Right ventricle myocardium superior (tissue), 1 donor: ENCODE measurements around the gene DNAL4. TPM values are rescaled to one million over a fixed set of nuclear protein-coding genes. Genes with fewer than 3 reads are reported as not detected.

Experiments used
- ATAC-seq: fragments of 200-7000 bp; cut with Tn5 transposase; one replicate; pipeline ENCODE4 v1.9.1; 2020; ENCODE audit warnings: mild to moderate bottlenecking; ENCODE audit not compliant: poor library complexity
- DNase-seq: peaks from one replicate; pipeline ENCODE4 v3.0.0-alpha.2; 2020
- intact Hi-C: fragments of 100-400 bp; cut with DNase I; formaldehyde crosslinking; loops from one replicate; pipeline ENCODE4 v1.11.2; 2022
- total RNA-seq: library from RNA; stranded (reverse); fragmentation: NEBNext Ultra II Directional; extraction: Animal tissue kit (Norgen Biotek cat#: 25700); gene quantifications from one replicate; pipeline ENCODE4 v1.2.1, GENCODE V29; 2021
- donor health status: DM: no; HTN: yes; CAD: no; lungs with severe emphysema.

The DNAL4 gene
- total RNA-seq, 1 donor from 2014 or later, result 12.2 TPM

GRCh38 chr22:38751066-38751421 lies 42.9 kb downstream of the DNAL4 start:
- ATAC-seq (no peak), DNase-seq (no peak)
- intact Hi-C loops, result no loop called here

GRCh38 chr22:38750638-38751037 lies 43.3 kb downstream of the DNAL4 start:
- DNase-seq (no peak), ATAC-seq (no peak)
- intact Hi-C loops, result no loop called here

GRCh38 chr22:38750104-38750503 lies 43.8 kb downstream of the DNAL4 start:
- DNase-seq, result no peak
- ATAC-seq, result no peak
- intact Hi-C loops, result no loop called here

GRCh38 chr22:38748487-38749136 lies 45.3 kb downstream of the DNAL4 start:
- intact Hi-C loops, result no loop called here
- ATAC-seq, result no peak
- no peak for DNase-seq

- intact Hi-C loops, result no loop called here
- ATAC-seq (no peak), DNase-seq (no peak)
These were observed 48.1 kb downstream of the DNAL4 start for GRCh38 chr22:38745676-38746460.

- ATAC-seq, result no peak
- intact Hi-C loops, result no loop called here
- DNase-seq, result no peak
These were observed 49.0 kb downstream of the DNAL4 start for GRCh38 chr22:38744981-38745380.

- DNase-seq (no peak), ATAC-seq (no peak)
- intact Hi-C loops, result no loop called here
These were observed 51.6 kb downstream of the DNAL4 start for GRCh38 chr22:38742176-38742942.

- DNase-seq, result no peak
- intact Hi-C loops, result no loop called here
- ATAC-seq, result no peak
These were observed 52.4 kb downstream of the DNAL4 start for GRCh38 chr22:38741576-38741975.

- intact Hi-C loops, result no loop called here
- no peak for ATAC-seq
- no peak for DNase-seq
These were observed 52.8 kb downstream of the DNAL4 start for GRCh38 chr22:38741166-38741565.

- DNase-seq (no peak), ATAC-seq (no peak)
- intact Hi-C loops, result no loop called here
These were observed 53.2 kb downstream of the DNAL4 start for GRCh38 chr22:38740754-38741153.

- ATAC-seq (no peak), DNase-seq (no peak)
- intact Hi-C loops, result no loop called here
These were observed 53.7 kb downstream of the DNAL4 start for GRCh38 chr22:38740116-38740723.

- ATAC-seq, result peak; percentile 78
- intact Hi-C loops, result no loop called here
- peak; percentile 76 for DNase-seq
These were observed 54.5 kb downstream of the DNAL4 start for GRCh38 chr22:38739300-38740055.

GRCh38 chr22:38738475-38739070 lies 55.4 kb downstream of the DNAL4 start:
- DNase-seq, result peak; percentile 29
- intact Hi-C loops, result no loop called here
- ATAC-seq, result no peak

- intact Hi-C loops, result no loop called here
- no peak for ATAC-seq
- DNase-seq, result peak; percentile 20
These were observed 56.5 kb downstream of the DNAL4 start for GRCh38 chr22:38737302-38738060.

GRCh38 chr22:38736257-38736570 lies 57.7 kb downstream of the DNAL4 start:
- ATAC-seq (no peak), DNase-seq (peak; percentile 28)
- intact Hi-C loops, result no loop called here

GRCh38 chr22:38735465-38736256 lies 58.3 kb downstream of the DNAL4 start:
- ATAC-seq, result no peak
- intact Hi-C loops, result no loop called here
- peak; percentile 35 for DNase-seq

GRCh38 chr22:38735126-38735464 lies 58.8 kb downstream of the DNAL4 start:
- peak; percentile 33 for DNase-seq
- no peak for ATAC-seq
- intact Hi-C loops, result no loop called here
